ENCODE measurements around the gene PTX4. TPM values are rescaled to one million over a fixed set of nuclear protein-coding genes. Genes with fewer than 3 reads are reported as not detected.

Gene PTX4
- total RNA-seq, 1 donor = not detected

- no peak for TF ChIP-seq CTCF (IDR thresholded peaks at IDR 0.05; ENCODE audit: insufficient read depth, low read length)
- DNase-seq (ENCODE audit: low read depth) = no peak
- H3K4me3 ChIP-seq (ENCODE audit: low read depth, low read length) = no peak overlapping the region
Measured at GRCh38 chr16:1505912-1506311, 17.2 kb upstream of the PTX4 start.

- DNase-seq (ENCODE audit: low read depth) = no peak
- no peak for TF ChIP-seq CTCF (IDR thresholded peaks at IDR 0.05; ENCODE audit: insufficient read depth, low read length)
- no peak overlapping the region for H3K4me3 ChIP-seq (ENCODE audit: low read depth, low read length)
Measured at GRCh38 chr16:1505073-1505844, 16.5 kb upstream of the PTX4 start.

- no peak for DNase-seq (ENCODE audit: low read depth)
- H3K4me3 ChIP-seq (ENCODE audit: low read depth, low read length) = no peak overlapping the region
- TF ChIP-seq CTCF (IDR thresholded peaks at IDR 0.05; ENCODE audit: insufficient read depth, low read length) = no peak
Measured at GRCh38 chr16:1503110-1503955, 14.6 kb upstream of the PTX4 start.

GRCh38 chr16:1502092-1503004 lies 13.6 kb upstream of the PTX4 start:
- TF ChIP-seq CTCF (IDR thresholded peaks at IDR 0.05; ENCODE audit: insufficient read depth, low read length) = no peak
- no peak overlapping the region for H3K4me3 ChIP-seq (ENCODE audit: low read depth, low read length)

GRCh38 chr16:1501630-1502029 lies 12.9 kb upstream of the PTX4 start:
- H3K4me3 ChIP-seq (ENCODE audit: low read depth, low read length) = no peak overlapping the region
- TF ChIP-seq CTCF (IDR thresholded peaks at IDR 0.05; ENCODE audit: insufficient read depth, low read length) = no peak
- no peak for DNase-seq (ENCODE audit: low read depth)

More at GRCh38 chr16:1502092-1503004, 13.6 kb upstream of the PTX4 start:
- no peak for DNase-seq (ENCODE audit: low read depth)

- no peak overlapping the region for H3K4me3 ChIP-seq (ENCODE audit: low read depth, low read length)
- no peak for DNase-seq (ENCODE audit: low read depth)
- TF ChIP-seq CTCF (IDR thresholded peaks at IDR 0.05; ENCODE audit: insufficient read depth, low read length) = no peak
Measured at GRCh38 chr16:1500465-1501150, 11.9 kb upstream of the PTX4 start.

All from fibroblast of the aortic adventitia (primary cell).